Loucy (cell line): ENCODE measurements around the gene ANO6.

ENCODE experiments used
- H2AFZ ChIP-seq: fragments of 200-600 bp; sonication (generic); 2 replicates; pipeline ENCODE4 v1.6.0; 2016; ENCODE audit warnings: antibody characterized with exemption, mild to moderate bottlenecking, low read length, moderate library complexity
- H3F3A ChIP-seq: fragments of 200-600 bp; 2 replicates; pipeline ENCODE4 v1.6.0; 2016; ENCODE audit warnings: antibody characterized with exemption, low read depth, mild to moderate bottlenecking
- H3K27me3 ChIP-seq: fragments of 200-600 bp; sonication (generic); 2 replicates; pipeline ENCODE4 v1.6.1; 2014; ENCODE audit warnings: low read length, mild to moderate bottlenecking; ENCODE audit not compliant: insufficient read depth, poor library complexity, severe bottlenecking
- H3K36me3 ChIP-seq: fragments of 200-600 bp; sonication (generic); 2 replicates; pipeline ENCODE4 v1.6.1; 2016; ENCODE audit warnings: low read length; ENCODE audit not compliant: insufficient read depth
- H3K4me1 ChIP-seq: fragments of 200-600 bp; sonication (generic); 2 replicates; pipeline ENCODE4 v1.5.1; 2014; ENCODE audit warnings: low read length, mild to moderate bottlenecking; ENCODE audit not compliant: insufficient read depth, poor library complexity, severe bottlenecking
- H3K4me2 ChIP-seq: fragments of 200-600 bp; sonication (generic); 2 replicates; pipeline ENCODE4 v1.6.0; 2014; ENCODE audit warnings: antibody characterized with exemption, low read length, low read depth, mild to moderate bottlenecking; ENCODE audit not compliant: poor library complexity, severe bottlenecking
- H3K4me3 ChIP-seq: fragments of 200-600 bp; sonication (generic); 2 replicates; pipeline ENCODE4 v1.5.1; 2014; ENCODE audit warnings: low read length, mild to moderate bottlenecking, mixed read lengths; ENCODE audit not compliant: poor library complexity, severe bottlenecking
- H3K79me2 ChIP-seq: fragments of 200-600 bp; sonication (generic); 2 replicates; pipeline ENCODE4 v1.6.1; 2014; ENCODE audit warnings: low read length; ENCODE audit not compliant: insufficient read depth
- H3K9ac ChIP-seq: fragments of 200-600 bp; sonication (generic); 2 replicates; pipeline ENCODE4 v1.6.0; 2014; ENCODE audit warnings: mild to moderate bottlenecking, low read depth, low read length, moderate library complexity; ENCODE audit not compliant: poor library complexity, severe bottlenecking
- H3K9me2 ChIP-seq: fragments of 200-600 bp; sonication (generic); replicated peaks from 2 replicates; pipeline ENCODE4 v1.6.1; 2016; ENCODE audit warnings: low read depth, low read length, mixed read lengths
- H3K9me3 ChIP-seq: fragments of 200-600 bp; sonication (generic); 2 replicates; pipeline ENCODE4 v1.6.1; 2014; ENCODE audit warnings: mild to moderate bottlenecking, antibody characterized with exemption, low read length, low read depth; ENCODE audit not compliant: insufficient read depth
- H4K20me1 ChIP-seq: fragments of 200-600 bp; sonication (generic); 2 replicates; pipeline ENCODE4 v1.6.0; 2014; ENCODE audit warnings: antibody characterized with exemption, low read length, mild to moderate bottlenecking; ENCODE audit not compliant: insufficient read depth, poor library complexity, severe bottlenecking
- EZH2phosphoT487 ChIP-seq: fragments of 200-600 bp; IDR thresholded peaks from 2 replicates; pipeline ENCODE4 v1.6.1; 2018; ENCODE audit warnings: antibody characterized with exemption, mild to moderate bottlenecking, moderate library complexity, borderline replicate concordance
- TF ChIP-seq, protein P1 (sequence below): fragments of 200-600 bp; sonication (generic); conservative IDR thresholded peaks from 2 replicates; pipeline ENCODE4 v1.5.1; 2014; ENCODE audit warnings: mild to moderate bottlenecking, antibody characterized with exemption, low read length

The ANO6 gene

DNA sequence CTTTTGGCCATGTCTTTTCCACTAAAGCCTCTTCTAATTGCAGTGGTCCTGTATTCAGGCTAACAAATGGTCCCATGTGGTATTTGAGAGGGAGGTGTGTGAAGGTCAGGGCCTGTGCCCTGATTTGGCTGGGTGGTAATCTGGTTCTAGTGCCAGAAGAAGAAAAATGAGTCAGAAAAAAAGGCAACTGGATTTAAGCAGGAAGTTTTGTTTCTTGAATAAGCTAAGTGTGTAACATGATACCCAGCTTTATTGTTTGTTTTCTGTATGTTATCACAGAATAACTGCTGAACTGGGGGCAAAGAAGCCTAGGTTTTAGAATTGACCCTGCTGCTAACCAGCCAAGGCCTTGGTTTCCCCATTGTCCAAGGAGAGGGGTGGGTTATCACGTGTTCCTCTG lies 134.0 kb downstream of the ANO6 start:
- H3K9me3 ChIP-seq = no peaks in the 10 kb centered on the region; the same call in 1 of the 2 replicates
- H3K9me2 ChIP-seq = no peaks in the 10 kb centered on the region
- no peaks in the 10 kb centered on the region for H3K27me3 ChIP-seq
- no peak overlapping the region for H3K9ac ChIP-seq
- H2AFZ ChIP-seq = no peak overlapping the region
- peaks cover 46% of the 10 kb centered on the region; the same call in 1 of the 2 replicates for H3K36me3 ChIP-seq
- TF ChIP-seq, protein P1, sequence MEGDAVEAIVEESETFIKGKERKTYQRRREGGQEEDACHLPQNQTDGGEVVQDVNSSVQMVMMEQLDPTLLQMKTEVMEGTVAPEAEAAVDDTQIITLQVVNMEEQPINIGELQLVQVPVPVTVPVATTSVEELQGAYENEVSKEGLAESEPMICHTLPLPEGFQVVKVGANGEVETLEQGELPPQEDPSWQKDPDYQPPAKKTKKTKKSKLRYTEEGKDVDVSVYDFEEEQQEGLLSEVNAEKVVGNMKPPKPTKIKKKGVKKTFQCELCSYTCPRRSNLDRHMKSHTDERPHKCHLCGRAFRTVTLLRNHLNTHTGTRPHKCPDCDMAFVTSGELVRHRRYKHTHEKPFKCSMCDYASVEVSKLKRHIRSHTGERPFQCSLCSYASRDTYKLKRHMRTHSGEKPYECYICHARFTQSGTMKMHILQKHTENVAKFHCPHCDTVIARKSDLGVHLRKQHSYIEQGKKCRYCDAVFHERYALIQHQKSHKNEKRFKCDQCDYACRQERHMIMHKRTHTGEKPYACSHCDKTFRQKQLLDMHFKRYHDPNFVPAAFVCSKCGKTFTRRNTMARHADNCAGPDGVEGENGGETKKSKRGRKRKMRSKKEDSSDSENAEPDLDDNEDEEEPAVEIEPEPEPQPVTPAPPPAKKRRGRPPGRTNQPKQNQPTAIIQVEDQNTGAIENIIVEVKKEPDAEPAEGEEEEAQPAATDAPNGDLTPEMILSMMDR = no peak
- no peak for TF ChIP-seq EZH2phosphoT487
- H4K20me1 ChIP-seq = no peaks in the 10 kb centered on the region
- no peaks in the 10 kb centered on the region for H3K79me2 ChIP-seq
- no peak overlapping the region for H3K4me3 ChIP-seq
- no peaks in the 10 kb centered on the region for H3F3A ChIP-seq
- H3K4me2 ChIP-seq = no peak overlapping the region
- H3K4me1 ChIP-seq = no peaks in the 10 kb centered on the region

DNA sequence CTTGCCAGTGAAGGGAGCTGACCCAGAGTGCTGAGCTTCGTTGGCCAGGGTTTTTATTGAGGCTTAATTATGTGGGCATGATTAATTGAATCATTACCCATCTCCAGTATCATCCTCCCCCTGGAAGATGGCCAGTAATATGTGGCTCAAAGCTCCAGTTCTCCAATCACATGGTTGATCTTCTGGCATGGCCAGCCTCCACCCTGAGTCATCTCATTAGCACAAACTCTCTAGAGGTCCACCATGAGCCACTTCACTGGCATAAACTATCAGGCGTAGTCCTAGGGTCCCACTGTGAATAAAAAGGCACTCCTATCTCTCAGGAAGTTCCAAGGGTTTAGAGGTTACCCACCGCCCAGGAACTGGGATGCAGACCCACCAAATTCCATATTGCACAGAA lies 135.0 kb downstream of the ANO6 start:
- Histone ChIP-seq H3K36me3 (peaks cover 46% of the 10 kb centered on the region; the same call in 1 of the 2 replicates), H4K20me1 (no peaks in the 10 kb centered on the region), H3K9me3 (no peaks in the 10 kb centered on the region; the same call in 1 of the 2 replicates), H3K9me2 (no peaks in the 10 kb centered on the region), H3K79me2 (no peaks in the 10 kb centered on the region), H3K4me3 (no peak overlapping the region), H3K9ac (no peak overlapping the region), H3K27me3 (no peaks in the 10 kb centered on the region), H3K4me2 (no peak overlapping the region), H3F3A (no peaks in the 10 kb centered on the region), H3K4me1 (no peaks in the 10 kb centered on the region), H2AFZ (no peak overlapping the region)
- TF ChIP-seq EZH2phosphoT487 = no peak
- TF ChIP-seq, protein P1 = no peak

DNA sequence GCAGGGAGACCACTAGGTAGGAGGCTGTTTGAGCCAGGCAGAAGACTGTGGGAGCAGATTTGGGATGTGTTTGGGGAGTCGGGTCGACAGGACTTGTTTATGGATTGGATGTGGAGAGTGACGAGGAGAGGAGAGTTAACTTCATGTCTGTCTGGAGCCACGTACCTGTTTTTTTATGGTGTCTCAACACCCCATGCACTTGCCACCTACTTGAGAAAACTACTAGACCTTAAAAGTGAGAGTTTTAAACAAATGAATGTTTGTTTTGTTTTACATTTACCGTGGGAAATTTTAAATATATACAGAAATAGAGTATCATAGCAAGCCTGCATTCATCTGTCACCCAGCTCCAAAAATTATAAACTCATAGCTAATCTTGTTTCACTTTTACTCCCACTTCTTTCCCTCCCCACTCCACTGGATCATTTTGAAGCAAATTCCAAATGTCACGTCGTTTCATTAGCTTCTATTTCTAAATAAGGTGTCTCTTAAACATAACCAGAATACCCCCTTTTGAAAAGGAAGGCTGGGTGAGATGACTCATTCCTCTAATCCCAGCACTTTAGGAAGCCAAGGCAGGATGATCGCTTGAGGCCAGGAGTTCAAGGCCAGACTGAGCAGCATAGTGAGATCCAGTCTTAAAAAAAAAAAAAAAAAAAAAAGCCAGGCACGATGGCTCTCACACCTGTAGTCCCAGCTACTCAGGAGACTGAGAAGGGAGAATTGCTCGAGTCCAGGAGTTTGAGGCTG lies 136.2 kb downstream of the ANO6 start:
- no peak overlapping the region for H3K9ac ChIP-seq
- H3K4me1 ChIP-seq = no peaks in the 10 kb centered on the region
- H3K79me2 ChIP-seq = no peaks in the 10 kb centered on the region
- TF ChIP-seq EZH2phosphoT487 = no peak
- TF ChIP-seq, protein P1 = no peak
- H3F3A ChIP-seq = no peaks in the 10 kb centered on the region
- no peaks in the 10 kb centered on the region for H3K27me3 ChIP-seq
- peaks cover 44% of the 10 kb centered on the region; the same call in 1 of the 2 replicates for H3K36me3 ChIP-seq
- no peak overlapping the region for H2AFZ ChIP-seq
- H4K20me1 ChIP-seq = no peaks in the 10 kb centered on the region
- H3K4me2 ChIP-seq = no peak overlapping the region
- H3K4me3 ChIP-seq = no peak overlapping the region
- H3K9me2 ChIP-seq = no peaks in the 10 kb centered on the region
- no peaks in the 10 kb centered on the region; the same call in 1 of the 2 replicates for H3K9me3 ChIP-seq
